Measurements from ENCODE around the gene COL8A2. TPM values are rescaled to one million over a fixed set of nuclear protein-coding genes. Genes with fewer than 3 reads are reported as not detected.

The COL8A2 gene
- polyA plus RNA-seq, 1 donor from 2014 or later: not detected

DNA sequence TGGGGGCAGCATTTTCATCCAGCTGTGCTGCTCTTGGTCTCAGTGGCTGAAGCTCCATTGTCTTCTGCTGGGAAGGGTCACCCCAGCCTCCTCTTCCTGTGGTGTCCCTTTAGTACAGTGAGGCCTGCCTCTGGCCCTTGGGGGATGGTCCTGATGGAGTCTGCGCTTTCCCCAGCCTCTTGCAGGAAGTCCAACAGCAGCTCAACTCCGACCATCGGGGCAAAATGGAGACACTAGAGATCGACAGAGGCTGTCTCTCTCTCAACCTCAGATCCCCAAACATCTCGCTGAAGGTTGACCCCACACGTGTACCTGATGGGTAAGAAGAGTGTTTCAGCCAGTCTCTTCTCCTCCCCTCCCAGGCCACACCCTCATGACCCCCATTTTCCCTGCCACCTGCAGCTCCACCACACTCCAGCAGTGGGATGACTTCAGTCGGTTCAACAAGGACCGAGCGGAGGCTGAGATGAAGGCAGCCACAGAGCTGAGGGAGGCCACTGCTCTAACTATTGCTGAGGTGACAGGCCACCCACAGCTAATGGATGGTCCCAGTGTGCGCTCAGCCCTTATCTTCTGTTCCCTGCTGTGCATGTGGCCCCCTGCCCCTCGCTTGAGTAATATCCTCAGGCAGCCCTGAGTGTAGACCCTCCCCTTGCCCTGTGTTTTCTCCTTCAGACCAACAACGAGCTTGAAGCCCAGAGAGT, 38.3 kb downstream of the COL8A2 start (continued):
- TF ChIP-seq SMC3 (conservative IDR thresholded peaks at IDR 0.05; ENCODE audit: poor library complexity) (no peak), POLR2AphosphoS5 (IDR thresholded peaks at IDR 0.05) (no peak), TAF1 (IDR thresholded peaks at IDR 0.05; ENCODE audit: low read depth) (no peak)

DNA sequence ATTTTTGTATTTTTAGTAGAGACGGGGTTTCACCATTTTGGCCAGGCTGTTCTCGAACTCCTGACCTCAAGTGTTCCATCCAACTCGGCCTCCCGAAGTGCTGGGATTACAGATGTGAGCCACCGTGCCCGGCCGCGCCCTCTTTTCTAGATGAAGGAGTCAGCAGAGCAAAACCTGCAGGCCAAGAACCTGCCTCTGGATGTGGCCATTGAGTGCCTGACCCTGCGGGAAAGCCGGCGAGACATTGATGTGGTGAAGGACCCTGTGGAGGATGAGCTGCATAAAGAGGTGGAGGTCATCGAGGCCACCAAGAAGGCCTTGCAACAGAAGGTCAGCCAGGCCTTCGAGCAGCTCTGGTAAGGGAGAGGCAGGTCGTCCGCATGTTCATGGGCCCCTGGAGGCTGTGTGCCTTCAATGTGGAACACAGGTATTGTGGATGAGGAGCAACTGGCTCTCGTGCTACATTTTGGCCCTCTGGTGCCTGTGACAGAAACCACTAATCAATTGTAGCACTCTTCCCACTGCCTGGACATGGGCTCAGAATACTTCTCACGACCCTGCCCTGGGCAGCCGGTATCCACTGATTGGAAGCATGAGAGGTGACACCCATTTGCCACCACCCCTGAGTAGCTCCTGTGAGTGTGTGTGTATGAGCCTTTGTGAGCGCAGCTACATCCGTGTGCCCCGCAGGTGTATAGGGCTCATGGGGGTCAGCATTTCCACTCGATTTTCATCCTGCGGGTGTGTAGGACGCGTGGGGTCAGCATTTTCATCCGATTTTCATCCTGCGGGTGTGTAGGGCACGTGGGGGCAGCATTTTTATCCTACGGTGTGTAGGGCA, 39.1 kb downstream of the COL8A2 start:
- Histone ChIP-seq H3K9me3 (ENCODE audit: low read length) (no peaks in the 10 kb centered on the region), H3K79me2 (replicated peaks; ENCODE audit: insufficient read depth, low read length) (peaks cover 16% of the 10 kb centered on the region), H3K4me3 (ENCODE audit: low read length) (no peak overlapping the region), H3K9ac (ENCODE audit: low read length) (no peak overlapping the region), H2AFZ (ENCODE audit: low read depth, low read length) (no peak overlapping the region), H4K20me1 (ENCODE audit: insufficient read depth) (no peaks in the 10 kb centered on the region), H3K36me3 (ENCODE audit: insufficient read depth, low read length) (no peaks in the 10 kb centered on the region), H3F3A (ENCODE audit: insufficient read depth, low read length, poor library complexity, severe bottlenecking) (no peaks in the 10 kb centered on the region), H3K4me2 (ENCODE audit: low read length) (no peak overlapping the region), H3K27me3 (ENCODE audit: insufficient read depth, low read depth, low read length) (no peaks in the 10 kb centered on the region), H3K9me2 (ENCODE audit: insufficient read depth, low read length) (no peaks in the 10 kb centered on the region), H3K27ac (ENCODE audit: low read length) (no peak overlapping the region)
- TF ChIP-seq TAF1 (IDR thresholded peaks at IDR 0.05; ENCODE audit: low read depth) (no peak), MXI1 (conservative IDR thresholded peaks at IDR 0.05; ENCODE audit: poor library complexity, severe bottlenecking) (no peak)
- TF ChIP-seq, protein P1, sequence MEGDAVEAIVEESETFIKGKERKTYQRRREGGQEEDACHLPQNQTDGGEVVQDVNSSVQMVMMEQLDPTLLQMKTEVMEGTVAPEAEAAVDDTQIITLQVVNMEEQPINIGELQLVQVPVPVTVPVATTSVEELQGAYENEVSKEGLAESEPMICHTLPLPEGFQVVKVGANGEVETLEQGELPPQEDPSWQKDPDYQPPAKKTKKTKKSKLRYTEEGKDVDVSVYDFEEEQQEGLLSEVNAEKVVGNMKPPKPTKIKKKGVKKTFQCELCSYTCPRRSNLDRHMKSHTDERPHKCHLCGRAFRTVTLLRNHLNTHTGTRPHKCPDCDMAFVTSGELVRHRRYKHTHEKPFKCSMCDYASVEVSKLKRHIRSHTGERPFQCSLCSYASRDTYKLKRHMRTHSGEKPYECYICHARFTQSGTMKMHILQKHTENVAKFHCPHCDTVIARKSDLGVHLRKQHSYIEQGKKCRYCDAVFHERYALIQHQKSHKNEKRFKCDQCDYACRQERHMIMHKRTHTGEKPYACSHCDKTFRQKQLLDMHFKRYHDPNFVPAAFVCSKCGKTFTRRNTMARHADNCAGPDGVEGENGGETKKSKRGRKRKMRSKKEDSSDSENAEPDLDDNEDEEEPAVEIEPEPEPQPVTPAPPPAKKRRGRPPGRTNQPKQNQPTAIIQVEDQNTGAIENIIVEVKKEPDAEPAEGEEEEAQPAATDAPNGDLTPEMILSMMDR (IDR thresholded peaks at IDR 0.05; ENCODE audit: poor library complexity, severe bottlenecking): no peak
- TF ChIP-seq, protein P2, sequence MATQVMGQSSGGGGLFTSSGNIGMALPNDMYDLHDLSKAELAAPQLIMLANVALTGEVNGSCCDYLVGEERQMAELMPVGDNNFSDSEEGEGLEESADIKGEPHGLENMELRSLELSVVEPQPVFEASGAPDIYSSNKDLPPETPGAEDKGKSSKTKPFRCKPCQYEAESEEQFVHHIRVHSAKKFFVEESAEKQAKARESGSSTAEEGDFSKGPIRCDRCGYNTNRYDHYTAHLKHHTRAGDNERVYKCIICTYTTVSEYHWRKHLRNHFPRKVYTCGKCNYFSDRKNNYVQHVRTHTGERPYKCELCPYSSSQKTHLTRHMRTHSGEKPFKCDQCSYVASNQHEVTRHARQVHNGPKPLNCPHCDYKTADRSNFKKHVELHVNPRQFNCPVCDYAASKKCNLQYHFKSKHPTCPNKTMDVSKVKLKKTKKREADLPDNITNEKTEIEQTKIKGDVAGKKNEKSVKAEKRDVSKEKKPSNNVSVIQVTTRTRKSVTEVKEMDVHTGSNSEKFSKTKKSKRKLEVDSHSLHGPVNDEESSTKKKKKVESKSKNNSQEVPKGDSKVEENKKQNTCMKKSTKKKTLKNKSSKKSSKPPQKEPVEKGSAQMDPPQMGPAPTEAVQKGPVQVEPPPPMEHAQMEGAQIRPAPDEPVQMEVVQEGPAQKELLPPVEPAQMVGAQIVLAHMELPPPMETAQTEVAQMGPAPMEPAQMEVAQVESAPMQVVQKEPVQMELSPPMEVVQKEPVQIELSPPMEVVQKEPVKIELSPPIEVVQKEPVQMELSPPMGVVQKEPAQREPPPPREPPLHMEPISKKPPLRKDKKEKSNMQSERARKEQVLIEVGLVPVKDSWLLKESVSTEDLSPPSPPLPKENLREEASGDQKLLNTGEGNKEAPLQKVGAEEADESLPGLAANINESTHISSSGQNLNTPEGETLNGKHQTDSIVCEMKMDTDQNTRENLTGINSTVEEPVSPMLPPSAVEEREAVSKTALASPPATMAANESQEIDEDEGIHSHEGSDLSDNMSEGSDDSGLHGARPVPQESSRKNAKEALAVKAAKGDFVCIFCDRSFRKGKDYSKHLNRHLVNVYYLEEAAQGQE (IDR thresholded peaks at IDR 0.05; ENCODE audit: borderline replicate concordance): no peak

DNA sequence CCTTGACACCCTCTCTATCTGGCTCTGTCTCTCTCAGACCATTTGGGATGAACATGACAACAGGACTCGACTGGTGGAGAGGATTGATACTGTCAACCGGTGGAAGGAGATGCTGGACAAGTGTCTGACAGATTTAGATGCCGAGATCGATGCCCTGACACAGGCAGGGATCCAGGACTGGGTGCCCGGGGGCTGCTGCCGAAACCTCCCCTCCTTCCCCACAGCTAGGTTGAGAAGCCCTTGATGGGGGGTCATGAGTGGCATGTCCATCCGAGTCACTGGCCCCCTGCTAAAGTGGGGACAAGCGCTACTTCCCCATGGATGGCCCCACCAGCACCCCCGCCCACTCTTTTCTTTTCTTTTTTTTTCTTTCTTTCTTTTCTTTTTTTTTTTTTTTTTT, 39.9 kb downstream of the COL8A2 start:
- Histone ChIP-seq H3K9ac (ENCODE audit: low read length) (peak overlapping the region; percentile 82), H2AFZ (ENCODE audit: low read depth, low read length) (no peak overlapping the region), H4K20me1 (ENCODE audit: insufficient read depth) (no peaks in the 10 kb centered on the region), H3K4me2 (ENCODE audit: low read length) (no peak overlapping the region), H3F3A (ENCODE audit: insufficient read depth, low read length, poor library complexity, severe bottlenecking) (no peaks in the 10 kb centered on the region), H3K9me3 (ENCODE audit: low read length) (no peaks in the 10 kb centered on the region), H3K27me3 (ENCODE audit: insufficient read depth, low read depth, low read length) (no peaks in the 10 kb centered on the region), H3K27ac (ENCODE audit: low read length) (no peak overlapping the region), H3K9me2 (ENCODE audit: insufficient read depth, low read length) (no peaks in the 10 kb centered on the region), H3K36me3 (ENCODE audit: insufficient read depth, low read length) (no peaks in the 10 kb centered on the region), H3K79me2 (replicated peaks; ENCODE audit: insufficient read depth, low read length) (peaks cover 9% of the 10 kb centered on the region), H3K4me3 (ENCODE audit: low read length) (peak overlapping the region; percentile 80)
- TF ChIP-seq POLR2AphosphoS5 (IDR thresholded peaks at IDR 0.05) (no peak), MXI1 (conservative IDR thresholded peaks at IDR 0.05; ENCODE audit: poor library complexity, severe bottlenecking) (no peak), EP300 (conservative IDR thresholded peaks at IDR 0.05; ENCODE audit: poor library complexity, severe bottlenecking) (no peak), RAD21 (conservative IDR thresholded peaks at IDR 0.05) (no peak), TAF1 (IDR thresholded peaks at IDR 0.05; ENCODE audit: low read depth) (no peak), SMC3 (conservative IDR thresholded peaks at IDR 0.05; ENCODE audit: poor library complexity) (no peak), EZH2 (IDR thresholded peaks at IDR 0.05; ENCODE audit: borderline replicate concordance, insufficient read depth, low read length, poor library complexity, severe bottlenecking) (no peak)
- TF ChIP-seq, protein P2 (IDR thresholded peaks at IDR 0.05; ENCODE audit: borderline replicate concordance): no peak
- TF ChIP-seq, protein P1 (IDR thresholded peaks at IDR 0.05; ENCODE audit: poor library complexity, severe bottlenecking): no peak

Data from neural cell (in vitro differentiated cells).